Left lobe of liver (tissue), 2 donors: ENCODE data around the gene SLC44A5. TPM values are rescaled to one million over a fixed set of nuclear protein-coding genes. Genes with fewer than 3 reads are reported as not detected.
"Not testable (repeated sequence)": the region's sequence is repeated elsewhere in the genome, so short reads cannot be mapped to it uniquely, and the experiment has no call there.

Experiments
- ATAC-seq: fragments of 200-7000 bp; cut with Tn5 transposase; one replicate; pipeline ENCODE4 v1.9.1; 2020; ENCODE audit warnings: mild to moderate bottlenecking, moderate library complexity
- DNase-seq: peaks from one replicate; pipeline ENCODE4 v3.0.0-alpha.2; 2020; ENCODE audit warnings: low spot score
- total RNA-seq: library from RNA; stranded (reverse); gene quantifications from one replicate; pipeline ENCODE4 v1.2.1, GENCODE V29; 2021
- donor health status: DM: no; HTN: no; CAD: no; lungs with moderate emphysema.
- donor health status: DM: no; HTN: yes; CAD: no.

SLC44A5 gene
- total RNA-seq, 1 donor from 2014 or later, result 0.33 TPM

- peak; percentile 93 for ATAC-seq
- no peak for DNase-seq
Measured at GRCh38 chr1:75203415-75204277, 407.3 kb downstream of the SLC44A5 start.

- no peak for DNase-seq
- ATAC-seq, result no peak
Measured at GRCh38 chr1:75202751-75203150, 408.2 kb downstream of the SLC44A5 start.

- DNase-seq (no peak), ATAC-seq (no peak)
Measured at GRCh38 chr1:75198761-75199160, 412.2 kb downstream of the SLC44A5 start.

- peak; percentile 66 for ATAC-seq
- DNase-seq, result no peak
Measured at GRCh38 chr1:75198163-75198562, 412.8 kb downstream of the SLC44A5 start.

GRCh38 chr1:75188892-75189291 is 422.0 kb downstream of the SLC44A5 start:
- DNase-seq (no peak), ATAC-seq (no peak)

GRCh38 chr1:75181214-75181955 is 429.5 kb downstream of the SLC44A5 start:
- DNase-seq, ATAC-seq: not testable (repeated sequence)

GRCh38 chr1:75174031-75174760 is 436.7 kb downstream of the SLC44A5 start:
- ATAC-seq, result no peak
- no peak for DNase-seq

GRCh38 chr1:75172556-75172955 is 438.4 kb downstream of the SLC44A5 start:
- DNase-seq (no peak), ATAC-seq (no peak)

- no peak for DNase-seq
- no peak for ATAC-seq
Measured at GRCh38 chr1:75171876-75172275, 439.0 kb downstream of the SLC44A5 start.

- DNase-seq (no peak), ATAC-seq (no peak)
Measured at GRCh38 chr1:75170981-75171380, 439.9 kb downstream of the SLC44A5 start.

GRCh38 chr1:75170011-75170410 is 440.9 kb downstream of the SLC44A5 start:
- ATAC-seq (no peak), DNase-seq (no peak)

- peak; percentile 79 for ATAC-seq
- peak; percentile 52 for DNase-seq
Measured at GRCh38 chr1:75166821-75167220, 444.1 kb downstream of the SLC44A5 start.

GRCh38 chr1:75165264-75165663 is 445.6 kb downstream of the SLC44A5 start:
- ATAC-seq (no peak), DNase-seq (no peak)

GRCh38 chr1:75159154-75159553 is 451.8 kb downstream of the SLC44A5 start:
- no peak for DNase-seq
- no peak for ATAC-seq

Other genes starting within 250 kb of the SLC44A5 start
- 91.5 TPM for gene ACADM, start 113.6 kb upstream of the SLC44A5 start, total RNA-seq
- 26.6 TPM for gene RABGGTB, start 175.1 kb upstream of the SLC44A5 start, total RNA-seq
- 0.08 TPM for gene MSH4, start 185.8 kb upstream of the SLC44A5 start, total RNA-seq